Activated CD8-positive, alpha-beta memory T cell treated with anti-CD3 and anti-CD28 coated beads, Interleukin-2, amount 50 U/mL, for 1 hour (primary cell): ENCODE data around the gene CRYGD.

ENCODE experiments used
- DNase-seq: peaks from one replicate; pipeline ENCODE4 v3.0.0-alpha.2; 2020; ENCODE audit errors: extremely low read depth

Gene CRYGD

DNA sequence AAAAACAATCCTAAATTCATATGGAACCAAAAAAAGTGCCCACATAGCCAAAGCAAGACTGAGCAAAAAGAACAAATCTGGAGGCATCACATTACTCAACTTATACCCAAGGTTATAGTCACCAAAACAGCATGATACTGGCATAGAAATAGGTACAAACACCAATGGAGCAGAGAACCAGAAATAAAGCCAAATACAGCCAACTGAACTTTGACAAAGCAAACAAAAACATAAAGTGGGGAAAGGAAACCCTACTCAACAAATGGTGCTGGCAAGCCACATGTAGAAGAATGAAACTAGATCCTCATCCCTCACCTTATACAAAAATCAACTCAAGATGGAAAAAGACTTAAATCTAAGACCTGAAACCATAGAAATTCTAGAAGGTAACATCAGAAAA lies 40.5 kb downstream of the CRYGD start:
- DNase-seq: no peak

DNA sequence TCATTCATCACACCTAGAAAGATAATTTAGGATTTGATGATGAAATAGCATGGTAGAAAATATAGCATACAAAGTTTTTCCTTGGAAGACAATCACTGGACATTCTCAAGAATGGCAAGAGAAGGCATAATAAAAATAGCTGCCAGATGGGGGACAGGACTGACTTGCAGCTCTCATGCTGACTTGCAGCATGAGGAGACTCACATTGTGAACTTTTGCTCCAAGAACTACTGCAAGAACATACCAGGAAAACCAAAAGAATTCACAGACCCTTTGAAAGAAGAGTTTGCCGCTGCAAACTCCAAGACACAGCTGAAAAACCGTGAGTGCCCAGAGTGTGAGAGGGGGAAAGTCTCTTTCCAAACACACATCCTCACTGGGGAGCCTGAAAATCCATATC lies 47.0 kb downstream of the CRYGD start:
- DNase-seq: no peak

DNA sequence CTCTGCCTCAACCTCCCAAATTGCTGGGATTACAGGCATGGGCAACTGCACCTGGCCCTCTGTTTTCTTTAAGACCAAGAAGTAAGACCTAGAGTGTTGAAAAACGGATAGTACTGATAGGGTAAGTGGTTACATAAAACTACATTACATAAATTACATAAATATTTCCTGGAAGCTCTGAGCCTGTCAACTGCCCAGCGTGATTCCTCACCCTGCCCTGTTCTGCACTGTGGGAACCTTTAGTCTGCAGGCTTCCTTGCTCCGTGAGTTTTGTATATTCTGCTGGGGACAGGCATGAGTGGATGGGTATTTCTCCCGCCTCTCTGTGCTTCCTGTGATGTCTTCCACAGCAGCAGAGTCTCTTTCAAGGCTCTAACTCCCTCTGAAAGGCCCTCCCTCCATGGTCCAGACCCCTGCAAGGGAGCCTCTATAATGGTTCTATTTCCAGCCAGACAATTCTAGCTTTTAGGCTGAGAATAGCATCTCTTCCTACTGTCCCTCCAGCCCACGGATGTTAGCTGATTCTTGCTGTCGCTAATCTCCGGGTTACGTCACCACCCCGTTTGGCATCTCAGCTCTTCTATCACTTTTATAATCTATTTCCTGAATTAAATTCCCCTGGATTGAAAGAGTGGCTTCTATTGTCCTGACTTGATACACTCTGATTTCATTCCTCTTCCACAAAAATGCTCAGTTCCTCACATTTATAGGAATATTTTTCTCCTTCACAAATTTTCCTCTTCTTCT lies 49.5 kb downstream of the CRYGD start:
- no peak for DNase-seq

DNA sequence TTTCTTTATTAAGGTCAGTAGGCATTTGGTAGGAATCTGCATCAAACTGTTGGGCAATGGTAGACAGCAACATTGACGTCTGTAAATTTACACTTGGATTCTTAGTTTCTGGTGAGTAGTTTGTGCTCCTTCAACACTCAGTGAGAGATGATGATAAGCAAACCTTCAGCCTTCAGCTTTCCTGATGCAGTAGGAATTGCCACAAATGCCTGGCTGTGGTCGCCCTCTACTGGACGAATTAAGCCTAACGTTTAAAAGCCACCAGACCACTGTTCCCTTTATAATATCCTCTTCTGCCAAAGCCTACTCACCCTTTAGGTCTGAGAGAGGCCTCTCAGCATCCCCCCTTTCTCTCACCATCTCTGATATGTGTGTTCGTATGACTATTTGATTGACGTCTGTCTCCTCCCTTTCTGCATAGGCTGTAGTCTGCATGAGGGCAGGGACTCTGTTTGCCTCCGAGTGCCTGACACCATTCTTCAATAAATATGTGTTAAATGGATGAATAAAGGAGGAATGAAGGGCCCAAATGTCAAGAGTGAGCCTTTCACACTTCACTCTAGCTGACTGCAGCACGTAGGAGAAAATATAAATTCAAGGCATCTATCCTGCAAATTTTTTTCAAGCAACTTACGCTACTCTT lies 52.0 kb downstream of the CRYGD start:
- no peak for DNase-seq
